ENCODE data around the gene TBCD. TPM values are rescaled to one million over a fixed set of nuclear protein-coding genes. Genes with fewer than 3 reads are reported as not detected.

TBCD gene
- total RNA-seq, 1 donor from 2014 or later = 59.8 TPM

- no peak for TF ChIP-seq CTCF (IDR thresholded peaks at IDR 0.05)
- Mint-ChIP-seq H3K27ac (ENCODE audit: unreplicated experiment) (no peak overlapping the region), H3K4me1 (ENCODE audit: low read depth) (no peaks in the 10 kb centered on the region), H3K36me3 (ENCODE audit: low read depth) (peaks cover 30% of the 10 kb centered on the region), H3K27me3 (ENCODE audit: low read depth) (no peaks in the 10 kb centered on the region), H3K4me3 (ENCODE audit: unreplicated experiment) (no peak overlapping the region), H3K9me3 (ENCODE audit: low read depth) (peaks cover 31% of the 10 kb centered on the region)
- DNase-seq (ENCODE audit: low spot score) = no peak
These were observed 205.6 kb downstream of the TBCD start for GRCh38 chr17:82957469-82957795.

GRCh38 chr17:82957961-82958561 is 206.2 kb downstream of the TBCD start:
- Mint-ChIP-seq H3K36me3 (ENCODE audit: low read depth) (peaks cover 23% of the 10 kb centered on the region), H3K27me3 (ENCODE audit: low read depth) (no peaks in the 10 kb centered on the region), H3K9me3 (ENCODE audit: low read depth) (peaks cover 25% of the 10 kb centered on the region), H3K4me3 (ENCODE audit: unreplicated experiment) (no peak overlapping the region), H3K27ac (ENCODE audit: unreplicated experiment) (no peak overlapping the region), H3K4me1 (ENCODE audit: low read depth) (peaks cover under 1% of the 10 kb centered on the region)
- DNase-seq (ENCODE audit: low spot score) = peak; percentile 67
- TF ChIP-seq CTCF (IDR thresholded peaks at IDR 0.05) = no peak

GRCh38 chr17:82959242-82959930 is 207.5 kb downstream of the TBCD start:
- Mint-ChIP-seq H3K4me1 (ENCODE audit: low read depth) (peaks cover 8% of the 10 kb centered on the region), H3K36me3 (ENCODE audit: low read depth) (peaks cover 13% of the 10 kb centered on the region), H3K27me3 (ENCODE audit: low read depth) (no peaks in the 10 kb centered on the region), H3K4me3 (ENCODE audit: unreplicated experiment) (no peak overlapping the region), H3K9me3 (ENCODE audit: low read depth) (peaks cover 11% of the 10 kb centered on the region), H3K27ac (ENCODE audit: unreplicated experiment) (no peak overlapping the region)
- no peak for DNase-seq (ENCODE audit: low spot score)
- no peak for TF ChIP-seq CTCF (IDR thresholded peaks at IDR 0.05)

GRCh38 chr17:82959990-82960418 is 208.1 kb downstream of the TBCD start:
- H3K27me3 Mint-ChIP-seq (ENCODE audit: low read depth) = no peaks in the 10 kb centered on the region
- H3K4me3 Mint-ChIP-seq (ENCODE audit: unreplicated experiment) = no peak overlapping the region
- H3K4me1 Mint-ChIP-seq (ENCODE audit: low read depth) = peaks cover 8% of the 10 kb centered on the region
- H3K27ac Mint-ChIP-seq (ENCODE audit: unreplicated experiment) = no peak overlapping the region
- DNase-seq (ENCODE audit: low spot score) = no peak
- peaks cover 6% of the 10 kb centered on the region for H3K36me3 Mint-ChIP-seq (ENCODE audit: low read depth)
- peaks cover 5% of the 10 kb centered on the region for H3K9me3 Mint-ChIP-seq (ENCODE audit: low read depth)
- TF ChIP-seq CTCF (IDR thresholded peaks at IDR 0.05) = no peak

GRCh38 chr17:82960419-82961271 is 208.8 kb downstream of the TBCD start:
- Mint-ChIP-seq H3K36me3 (ENCODE audit: low read depth) (peaks cover under 1% of the 10 kb centered on the region), H3K4me3 (ENCODE audit: unreplicated experiment) (no peak overlapping the region), H3K4me1 (ENCODE audit: low read depth) (peaks cover 8% of the 10 kb centered on the region), H3K27ac (ENCODE audit: unreplicated experiment) (no peak overlapping the region), H3K9me3 (ENCODE audit: low read depth) (no peaks in the 10 kb centered on the region), H3K27me3 (ENCODE audit: low read depth) (no peaks in the 10 kb centered on the region)
- no peak for TF ChIP-seq CTCF (IDR thresholded peaks at IDR 0.05)
- peak; percentile 93 for DNase-seq (ENCODE audit: low spot score)
